ENCODE data around the gene SIRT3. TPM values are rescaled to one million over a fixed set of nuclear protein-coding genes. Genes with fewer than 3 reads are reported as not detected.

The SIRT3 gene
- total and polyA plus RNA-seq, 2 of the 4 experiments (the other 2 are of a cell fraction): 5.4 to 18.6 TPM

DNA sequence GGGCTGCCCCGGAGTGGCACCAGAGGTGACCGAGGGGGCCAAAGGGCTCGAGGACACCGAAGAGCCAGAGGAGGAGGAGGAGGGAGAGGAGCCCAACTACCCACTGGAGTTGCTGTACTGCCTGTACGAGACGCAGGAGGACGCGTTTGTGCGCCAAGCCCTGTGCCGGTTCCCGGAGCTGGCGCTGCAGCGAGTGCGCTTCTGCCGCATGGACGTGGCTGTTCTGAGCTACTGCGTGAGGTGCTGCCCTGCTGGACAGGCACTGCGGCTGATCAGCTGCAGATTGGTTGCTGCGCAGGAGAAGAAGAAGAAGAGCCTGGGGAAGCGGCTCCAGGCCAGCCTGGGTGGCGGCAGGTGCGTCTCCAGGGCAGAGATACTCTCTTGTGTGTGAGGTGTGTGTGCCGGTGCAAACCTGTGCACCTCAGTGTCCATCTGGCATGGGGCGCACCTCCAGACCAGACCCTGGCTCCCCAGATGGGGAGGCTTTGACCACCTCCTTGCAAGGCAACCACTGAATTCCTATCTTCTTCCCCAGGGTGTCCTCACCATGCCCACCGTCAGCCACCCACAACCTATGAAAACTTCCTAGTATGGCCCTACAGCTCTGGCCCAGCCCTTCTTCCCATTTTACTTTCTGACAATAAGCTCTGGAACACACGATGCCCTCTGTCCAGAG is 45.5 kb upstream of the SIRT3 start:
- Histone ChIP-seq H3K27ac (ENCODE audit: insufficient read depth, low read length) (no peak overlapping the region), H2BK5ac (ENCODE audit: low read depth, low read length, poor library complexity, severe bottlenecking) (no peak overlapping the region), H4K5ac (ENCODE audit: low read depth, low read length) (no peak overlapping the region), H3K27me3 (ENCODE audit: control insufficient read depth, insufficient read depth, low read length) (peaks cover 70% of the 10 kb centered on the region), H4K20me1 (ENCODE audit: insufficient read depth, low read length) (no peaks in the 10 kb centered on the region), H3K9ac (ENCODE audit: low read depth, low read length) (no peak overlapping the region), H2BK20ac (ENCODE audit: low read depth, low read length) (no peak overlapping the region), H2BK120ac (ENCODE audit: low read depth, low read length) (no peak overlapping the region), H3K9me3 (ENCODE audit: control insufficient read depth, insufficient read depth, low read length) (peaks cover 4% of the 10 kb centered on the region), H3K9me1 (ENCODE audit: insufficient read depth, low read length) (no peaks in the 10 kb centered on the region), H3K18ac (ENCODE audit: low read depth, low read length) (no peak overlapping the region), H3K23ac (ENCODE audit: low read depth, low read length) (no peak overlapping the region), H3K79me1 (ENCODE audit: low read depth in 1 of 2, low read length in 2 of 2) (no peaks in the 10 kb centered on the region), H3K4me2 (ENCODE audit: low read depth, low read length) (no peak overlapping the region), H3K4ac (ENCODE audit: low read depth, low read length) (no peak overlapping the region), H2BK15ac (ENCODE audit: low read depth, low read length) (no peak overlapping the region), H2AK5ac (ENCODE audit: low read depth, low read length) (no peak overlapping the region), H3K36me3 (ENCODE audit: control insufficient read depth, insufficient read depth, low read length) (no peaks in the 10 kb centered on the region), H2AFZ (replicated peaks; ENCODE audit: low read length, poor library complexity) (no peak overlapping the region), H3K14ac (replicated peaks; ENCODE audit: low read depth, low read length) (no peak overlapping the region), H3K56ac (ENCODE audit: extremely low read depth, insufficient read depth, low read length) (no peak overlapping the region), H4K8ac (ENCODE audit: low read depth in 2 of 2, low read length in 2 of 2) (no peak overlapping the region), H4K91ac (ENCODE audit: insufficient read depth, low read depth, low read length) (no peak overlapping the region), H3K4me3 (ENCODE audit: insufficient read depth, low read depth, low read length) (no peak overlapping the region), H3K4me1 (ENCODE audit: control insufficient read depth, insufficient read depth, low read length) (no peaks in the 10 kb centered on the region), H2AK9ac (replicated peaks; ENCODE audit: low read depth, low read length, poor library complexity) (no peak overlapping the region)
- 23% methylated on average over 10 of the region's 26 CpGs; no CpG with 5 or more reads in 1 of the 2 experiments for WGBS, 2 experiments (ENCODE audit: extremely low coverage in 2 of 2, insufficient read length in 1 of 2)
- dilution Hi-C loops (cut with HindIII; ENCODE audit: low sequenced_read_pairs, unreplicated experiment) (no loop called here), in situ Hi-C loops (cut with MboI; ENCODE audit: low sequenced_read_pairs) (loop anchor here (10.0 kb wide), 1 partner anchor 57 kb away; no protein-coding TSS in a partner anchor), intact Hi-C loops (cut with micrococcal nuclease) (no loop called here)
- BruUV-seq (replicated peaks): no TSS peak
- POLR2A ChIA-PET (ENCODE audit: unreplicated experiment): no interaction called here
- no peak for ATAC-seq (ENCODE audit: low read depth)
- DNase-seq: no peak
- TF ChIP-seq NFE2L2 (IDR thresholded peaks at IDR 0.05; ENCODE audit: low read depth, low read length) (no peak), MXI1 (IDR thresholded peaks at IDR 0.05; ENCODE audit: borderline replicate concordance, low read depth, low read length) (no peak), RAD21 (IDR thresholded peaks at IDR 0.05; ENCODE audit: low read length) (no peak), MAFK (IDR thresholded peaks at IDR 0.05; ENCODE audit: low read depth, low read length) (no peak), SMC3 (IDR thresholded peaks at IDR 0.05; ENCODE audit: low read depth, low read length) (no peak), CEBPB (IDR thresholded peaks at IDR 0.05; ENCODE audit: low read depth, low read length) (no peak), RFX5 (IDR thresholded peaks at IDR 0.05; ENCODE audit: low read depth, low read length) (no peak), RCOR1 (IDR thresholded peaks at IDR 0.05; ENCODE audit: insufficient replicate concordance, low read length) (no peak), FOS (IDR thresholded peaks at IDR 0.05; ENCODE audit: low read depth, low read length) (no peak), BHLHE40 (IDR thresholded peaks at IDR 0.05; ENCODE audit: low read depth, low read length) (no peak), POLR2A (IDR thresholded peaks at IDR 0.05; ENCODE audit: low read depth, low read length) (no peak)
- CTCF ChIA-PET: interaction anchor here (0.6 kb wide), 1 partner anchor 19 kb away, joined by 7 read pairs; no protein-coding TSS in a partner anchor

All from IMR-90 (cell line).